B cell (primary cell): ENCODE measurements around the gene HADH. TPM values are rescaled to one million over a fixed set of nuclear protein-coding genes. Genes with fewer than 3 reads are reported as not detected.

Experiments used
- ATAC-seq: fragments of 200-7000 bp; cut with Tn5 transposase; one replicate; pipeline ENCODE4 v1.10.0; 2021; ENCODE audit warnings: low read depth, mild to moderate bottlenecking, moderate number of reproducible peaks, moderate library complexity
- CTCF ChIA-PET: fragments of 350-600 bp; sonication (Branson Sonifier 250); formaldehyde crosslinking; loops from one replicate; lab custom pipeline; 2021; ENCODE audit warnings: antibody characterized with exemption, inconsistent platforms; lab: Charles Lee
- POLR2A ChIA-PET: fragments of 350-600 bp; sonication (Branson Sonifier 250); formaldehyde crosslinking; loops from one replicate; lab custom pipeline; 2021; ENCODE audit warnings: antibody characterized with exemption; lab: Charles Lee
- DNase-seq: peaks from one replicate; pipeline ENCODE4 v3.0.0; 2013
- H2AFZ ChIP-seq: 2 replicates; pipeline ENCODE4 v1.6.1; 2012; ENCODE audit warnings: mild to moderate bottlenecking, low read depth, low read length; ENCODE audit not compliant: insufficient read depth, poor library complexity, severe bottlenecking
- H3K27ac ChIP-seq, 2 donors: 1 replicate in 1 of 2; 2 replicates in 1 of 2; pipeline ENCODE4 v1.5.1; 2012 to 2013; ENCODE audit warnings: low read length in 2 of 2, mild to moderate bottlenecking in 2 of 2, moderate library complexity in 1 of 2
- H3K27me3 ChIP-seq, 4 experiments: fragments of 200-600 bp in 1 of 4; sonication (generic) in 1 of 4; replicated peaks in 1 of 4; 1 replicate in 2 of 4; 2 replicates in 2 of 4; pipeline versions ENCODE4 v1.6.1 to v1.7.0; 2013 to 2016; ENCODE audit warnings: low read length in 3 of 4, mild to moderate bottlenecking in 2 of 4, mixed read lengths in 1 of 4, moderate library complexity in 1 of 4; ENCODE audit not compliant: insufficient read depth in 4 of 4, control insufficient read depth in 3 of 4; ENCODE audit errors: control extremely low read depth in 1 of 4
- H3K36me3 ChIP-seq, 2 experiments: replicated peaks in 1 of 2; 1 replicate in 1 of 2; 2 replicates in 1 of 2; pipeline versions ENCODE4 v1.6.1 to v1.7.1; 2013; ENCODE audit warnings: low read length in 1 of 2; ENCODE audit not compliant: insufficient read depth in 2 of 2, control insufficient read depth in 1 of 2; ENCODE audit errors: control extremely low read depth in 1 of 2, extremely low read depth in 1 of 2
- H3K4me1 ChIP-seq, 2 donors: fragments of 200-600 bp in 1 of 2; sonication (generic) in 1 of 2; 1 replicate in 1 of 2; 2 replicates in 1 of 2; pipeline versions ENCODE4 v1.5.1 to v1.6.1; 2013 to 2017; ENCODE audit warnings: low read length in 2 of 2; ENCODE audit not compliant: control insufficient read depth in 2 of 2, insufficient read depth in 2 of 2
- H3K4me2 ChIP-seq: replicated peaks from 2 replicates; pipeline ENCODE3; 2012; ENCODE audit warnings: mild to moderate bottlenecking, low read depth, low read length; ENCODE audit not compliant: poor library complexity, severe bottlenecking
- H3K4me3 ChIP-seq, 5 experiments: fragments of 200-600 bp in 1 of 5; sonication (generic) in 1 of 5; 1 replicate in 3 of 5; 2 replicates in 2 of 5; pipeline versions ENCODE4 v1.5.1 to v1.7.0; 2011 to 2016; ENCODE audit warnings: low read length in 4 of 5, mild to moderate bottlenecking in 4 of 5, low read depth in 2 of 5, control low read depth in 1 of 5, moderate library complexity in 1 of 5; ENCODE audit not compliant: insufficient read depth in 1 of 5; ENCODE audit errors: control extremely low read depth in 1 of 5, extremely low read depth in 1 of 5
- H3K79me2 ChIP-seq: fragments of 200-600 bp; sonication (generic); one replicate; pipeline ENCODE4 v1.6.0; 2016; ENCODE audit warnings: low read length; ENCODE audit not compliant: control insufficient read depth, insufficient read depth
- H3K9ac ChIP-seq: fragments of 200-600 bp; sonication (generic); 2 replicates; pipeline ENCODE4 v1.6.1; 2017; ENCODE audit warnings: mild to moderate bottlenecking, low read length, moderate library complexity
- H3K9me3 ChIP-seq, 3 donors: one replicate each; pipeline versions ENCODE4 v1.6.1 to v1.7.1; 2013; ENCODE audit warnings: low read length in 2 of 3; ENCODE audit not compliant: control insufficient read depth in 2 of 3, insufficient read depth in 1 of 3; ENCODE audit errors: control extremely low read depth in 1 of 3
- H4K20me1 ChIP-seq: 2 replicates; pipeline ENCODE4 v1.6.0; 2012; ENCODE audit warnings: mild to moderate bottlenecking, low read length; ENCODE audit not compliant: insufficient read depth, control insufficient read depth, poor library complexity, severe bottlenecking
- H3K27ac Mint-ChIP-seq: one replicate; pipeline ENCODE4 v1.8.0; 2021; ENCODE audit warnings: mixed read lengths
- H3K27me3 Mint-ChIP-seq: one replicate; pipeline ENCODE4 v1.8.0; 2021; ENCODE audit warnings: mixed read lengths
- H3K4me1 Mint-ChIP-seq: one replicate; pipeline ENCODE4 v1.8.0; 2021; ENCODE audit warnings: mixed read lengths
- H3K4me3 Mint-ChIP-seq: one replicate; pipeline ENCODE4 v1.8.0; 2021; ENCODE audit warnings: mixed read lengths
- H3K9me3 Mint-ChIP-seq: one replicate; pipeline ENCODE4 v1.8.0; 2022; ENCODE audit warnings: mixed read lengths; ENCODE audit not compliant: insufficient read depth
- CTCF ChIP-seq: fragments of 200-600 bp; IDR thresholded peaks from one replicate; pipeline ENCODE4 v1.8.0; 2022; ENCODE audit warnings: antibody characterized with exemption, mild to moderate bottlenecking
- EZH2 ChIP-seq: IDR thresholded peaks from 2 replicates; pipeline ENCODE4 v1.6.1; 2012; ENCODE audit warnings: borderline replicate concordance, low read depth, mild to moderate bottlenecking, moderate library complexity, low read length; ENCODE audit not compliant: insufficient read depth, poor library complexity, severe bottlenecking
- WGBS: methylation state at CpG from one replicate; pipeline ENCODE4 v1.1.5; 2013; ENCODE audit warnings: missing lambda C conversion rate; ENCODE audit not compliant: insufficient coverage; 5-methylcytosine and 5-hydroxymethylcytosine counted together
- intact Hi-C: fragments of 100-400 bp; cut with micrococcal nuclease; formaldehyde crosslinking; loops from one replicate; pipeline ENCODE4 v1.10.0; 2022
- polyA plus RNA-seq: library from polyadenylated mRNA; depleted of rRNA; stranded (reverse); fragments of >200 nt; gene quantifications from 2 replicates; pipeline ENCODE4 v1.2.3, GENCODE V29; 2012
- total RNA-seq, 2 donors: library from RNA; stranded (reverse); fragments of 120-200 nt in 1 of 2; gene quantifications; 1 replicate in 1 of 2; 2 replicates in 1 of 2; pipeline versions ENCODE4 v1.2.3 to v1.2.4, GENCODE V29; 2013 to 2022

The HADH gene
- total and polyA plus RNA-seq, 2 donors (not counting 1 experiment from before 2014, with no cell fraction given): 21.9 to 26.1 TPM

GRCh38 chr4:107996949-107997788 is 7.5 kb downstream of the HADH start:
- CTCF ChIA-PET: interaction anchor here (0.7 to 3.4 kb wide), 2 partner anchors 23 to 289 kb away, joined by 4 to 19 read pairs; no protein-coding TSS in a partner anchor
- no peaks in the 10 kb centered on the region for H3K9me3 Mint-ChIP-seq
- Histone ChIP-seq H3K36me3 (peaks cover 5 to 9% of the 10 kb centered on the region in 2 experiments), H3K9me3 (no peaks in the 10 kb centered on the region), H3K4me3 (no peak overlapping the region), H3K79me2 (peaks cover 56% of the 10 kb centered on the region), H3K27me3 (no peaks in the 10 kb centered on the region), H4K20me1 (peaks cover 9% of the 10 kb centered on the region), H3K4me2 (no peak overlapping the region), H3K9ac (no peak overlapping the region), H3K4me1 (peaks cover 17 to 22% of the 10 kb centered on the region in 2 donors), H3K27ac (no peak overlapping the region), H2AFZ (no peak overlapping the region)
- DNase-seq (no peak), ATAC-seq (no peak)
- H3K4me3 Mint-ChIP-seq: no peak overlapping the region
- intact Hi-C loops: no loop called here
- H3K27ac Mint-ChIP-seq: no peak overlapping the region
- POLR2A ChIA-PET: no interaction called here
- WGBS: 71% methylated on average over 4 of the region's 5 CpGs
- H3K27me3 Mint-ChIP-seq: no peaks in the 10 kb centered on the region
- H3K4me1 Mint-ChIP-seq: peaks cover 37% of the 10 kb centered on the region
- no peak for TF ChIP-seq EZH2
- no peak for TF ChIP-seq CTCF

GRCh38 chr4:107997794-107998193 is 8.1 kb downstream of the HADH start:
- WGBS: 100% methylated on average over 1 of the region's 2 CpGs
- intact Hi-C loops: no loop called here
- Mint-ChIP-seq H3K4me1 (peaks cover 32% of the 10 kb centered on the region), H3K9me3 (no peaks in the 10 kb centered on the region), H3K4me3 (no peak overlapping the region), H3K27ac (no peak overlapping the region), H3K27me3 (no peaks in the 10 kb centered on the region)
- no peak overlapping the region for H3K27ac ChIP-seq
- H3K27me3 ChIP-seq: no peaks in the 10 kb centered on the region
- peaks cover 5 to 9% of the 10 kb centered on the region in 2 experiments for H3K36me3 ChIP-seq
- ChIA-PET CTCF (interaction anchor here (3.4 kb wide), 1 partner anchor 22 kb away, joined by 19 read pairs; no protein-coding TSS in a partner anchor), POLR2A (no interaction called here)
- DNase-seq (no peak), ATAC-seq (no peak)
- H2AFZ ChIP-seq: no peak overlapping the region
- H3K4me3 ChIP-seq: no peak overlapping the region
- no peak overlapping the region for H3K4me2 ChIP-seq
- no peak overlapping the region for H3K9ac ChIP-seq
- TF ChIP-seq CTCF (no peak), EZH2 (no peak)
- peaks cover 17 to 20% of the 10 kb centered on the region in 2 donors for H3K4me1 ChIP-seq
- peaks cover 56% of the 10 kb centered on the region for H3K79me2 ChIP-seq
- peaks cover 9% of the 10 kb centered on the region for H4K20me1 ChIP-seq
- no peaks in the 10 kb centered on the region for H3K9me3 ChIP-seq
